Peyer's patch (tissue), 4 donors: Measurements from ENCODE around the gene COLEC12. TPM values are rescaled to one million over a fixed set of nuclear protein-coding genes. Genes with fewer than 3 reads are reported as not detected.

Experiments used
- DNase-seq, 3 donors: peaks; one replicate each; pipeline ENCODE4 v3.0.0-alpha.2; 2017 to 2019
- H3K27ac ChIP-seq, 4 donors: fragments of 200-600 bp; sonication (generic); one replicate each; pipeline ENCODE4 v1.5.1; 2016 to 2019
- H3K27me3 ChIP-seq, 2 donors: fragments of 200-600 bp; sonication (generic); one replicate each; pipeline ENCODE4 v1.5.1; 2019
- H3K36me3 ChIP-seq, 3 donors: fragments of 200-600 bp; sonication (generic); one replicate each; pipeline ENCODE4 v1.5.1; 2016 to 2019
- H3K4me1 ChIP-seq, 4 donors: fragments of 200-600 bp; sonication (generic); one replicate each; pipeline ENCODE4 v1.5.1; 2016 to 2019
- H3K4me3 ChIP-seq, 4 donors: fragments of 200-600 bp; sonication (generic); 1 replicate in 3 of 4; 2 replicates in 1 of 4; pipeline ENCODE4 v1.5.1; 2016 to 2019; ENCODE audit warnings: mild to moderate bottlenecking in 1 of 4
- H3K9me3 ChIP-seq, 4 donors: fragments of 200-600 bp; sonication (generic); one replicate each; pipeline ENCODE4 v1.5.1; 2016 to 2019; ENCODE audit warnings: mild to moderate bottlenecking in 1 of 4
- POLR2A ChIP-seq, 2 donors: fragments of 450-650 bp; IDR thresholded peaks; one replicate each; pipeline ENCODE4 v1.5.1; 2017; ENCODE audit warnings: antibody characterized with exemption in 2 of 2, mild to moderate bottlenecking in 2 of 2, moderate library complexity in 2 of 2
- total RNA-seq, 4 donors: library from RNA; depleted of rRNA; stranded (reverse); fragments of >200 nt; gene quantifications; one replicate each; pipeline ENCODE4 v1.1.0, GENCODE V29; 2016
- TF ChIP-seq, protein P1 (sequence below), 6 experiments: fragments of 450-650 bp in 4 of 6; fragments of 200-600 bp in 2 of 6; sonication (generic) in 1 of 6; IDR thresholded peaks; one replicate each; pipeline ENCODE4 v1.5.1; 2017 to 2019; ENCODE audit warnings: antibody characterized with exemption in 6 of 6, mild to moderate bottlenecking in 3 of 6, moderate library complexity in 1 of 6

The COLEC12 gene
- total RNA-seq, 4 donors from 2014 or later = 0.88 to 7.6 (median 3.8) TPM

DNA sequence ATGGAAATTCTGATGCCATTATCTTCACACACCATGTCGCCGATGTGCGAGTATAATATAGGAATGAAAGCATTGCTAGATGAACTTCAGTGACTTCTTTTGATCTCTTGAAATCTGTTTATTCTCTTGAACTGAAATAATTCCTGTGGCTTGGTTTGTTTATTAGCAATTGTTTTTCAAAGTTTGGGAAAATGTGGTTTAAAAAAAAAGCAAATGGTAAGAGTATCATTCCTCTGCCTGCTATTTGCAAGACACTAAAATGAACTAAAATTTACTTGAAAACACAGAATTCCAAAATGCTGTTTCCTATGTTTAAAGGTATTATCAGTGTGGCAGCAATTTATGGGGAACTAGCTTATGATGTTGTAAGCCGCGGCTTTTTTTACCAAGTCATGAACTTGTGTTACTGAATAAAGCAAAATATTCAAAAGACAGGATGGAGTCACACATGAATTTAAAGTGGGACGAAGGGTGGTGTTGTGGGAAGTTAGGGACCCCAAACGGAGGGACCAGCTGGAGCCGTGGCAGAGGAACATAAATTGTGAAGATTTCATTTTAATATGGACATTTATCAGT is 96.4 kb downstream of the COLEC12 start:
- Histone ChIP-seq H3K27ac (no peak overlapping the region), H3K36me3 (no peaks in the 10 kb centered on the region), H3K4me3 (no peak overlapping the region), H3K27me3 (no peaks in the 10 kb centered on the region), H3K4me1 (no peaks in the 10 kb centered on the region), H3K9me3 (peaks cover 0 to 5% (median 0%) of the 10 kb centered on the region in 4 donors)
- DNase-seq = no peak
- TF ChIP-seq POLR2A (IDR thresholded peaks at IDR 0.05) = no peak
- TF ChIP-seq, protein P1, sequence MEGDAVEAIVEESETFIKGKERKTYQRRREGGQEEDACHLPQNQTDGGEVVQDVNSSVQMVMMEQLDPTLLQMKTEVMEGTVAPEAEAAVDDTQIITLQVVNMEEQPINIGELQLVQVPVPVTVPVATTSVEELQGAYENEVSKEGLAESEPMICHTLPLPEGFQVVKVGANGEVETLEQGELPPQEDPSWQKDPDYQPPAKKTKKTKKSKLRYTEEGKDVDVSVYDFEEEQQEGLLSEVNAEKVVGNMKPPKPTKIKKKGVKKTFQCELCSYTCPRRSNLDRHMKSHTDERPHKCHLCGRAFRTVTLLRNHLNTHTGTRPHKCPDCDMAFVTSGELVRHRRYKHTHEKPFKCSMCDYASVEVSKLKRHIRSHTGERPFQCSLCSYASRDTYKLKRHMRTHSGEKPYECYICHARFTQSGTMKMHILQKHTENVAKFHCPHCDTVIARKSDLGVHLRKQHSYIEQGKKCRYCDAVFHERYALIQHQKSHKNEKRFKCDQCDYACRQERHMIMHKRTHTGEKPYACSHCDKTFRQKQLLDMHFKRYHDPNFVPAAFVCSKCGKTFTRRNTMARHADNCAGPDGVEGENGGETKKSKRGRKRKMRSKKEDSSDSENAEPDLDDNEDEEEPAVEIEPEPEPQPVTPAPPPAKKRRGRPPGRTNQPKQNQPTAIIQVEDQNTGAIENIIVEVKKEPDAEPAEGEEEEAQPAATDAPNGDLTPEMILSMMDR (IDR thresholded peaks at IDR 0.05) = no peak

DNA sequence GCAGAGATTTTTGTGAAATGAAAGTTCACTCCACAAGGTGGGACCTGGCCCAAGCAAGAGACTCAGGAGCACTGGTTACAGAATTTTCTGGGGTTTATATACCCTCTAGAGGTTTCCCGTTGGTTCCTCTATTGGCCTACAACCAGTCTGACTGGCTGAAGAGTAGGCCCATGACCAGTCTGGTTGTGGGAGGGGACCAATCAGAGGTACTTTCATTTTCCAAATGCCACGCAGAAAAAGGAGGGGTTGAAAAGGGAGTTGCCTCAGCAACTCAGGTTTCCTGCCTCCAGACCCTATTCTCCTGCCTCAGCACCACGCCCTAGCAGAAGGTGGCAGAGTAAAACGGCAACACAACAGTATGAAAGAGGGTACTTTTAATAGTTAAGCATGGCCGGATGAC is 98.4 kb downstream of the COLEC12 start:
- peaks cover 0 to 5% (median 0%) of the 10 kb centered on the region in 4 donors for H3K9me3 ChIP-seq
- no peak for DNase-seq
- no peak overlapping the region for H3K27ac ChIP-seq
- no peak overlapping the region for H3K4me3 ChIP-seq
- TF ChIP-seq POLR2A (IDR thresholded peaks at IDR 0.05) = no peak
- TF ChIP-seq, protein P1 (IDR thresholded peaks at IDR 0.05) = no peak
- H3K36me3 ChIP-seq = no peaks in the 10 kb centered on the region
- H3K4me1 ChIP-seq = no peaks in the 10 kb centered on the region
- no peaks in the 10 kb centered on the region for H3K27me3 ChIP-seq

DNA sequence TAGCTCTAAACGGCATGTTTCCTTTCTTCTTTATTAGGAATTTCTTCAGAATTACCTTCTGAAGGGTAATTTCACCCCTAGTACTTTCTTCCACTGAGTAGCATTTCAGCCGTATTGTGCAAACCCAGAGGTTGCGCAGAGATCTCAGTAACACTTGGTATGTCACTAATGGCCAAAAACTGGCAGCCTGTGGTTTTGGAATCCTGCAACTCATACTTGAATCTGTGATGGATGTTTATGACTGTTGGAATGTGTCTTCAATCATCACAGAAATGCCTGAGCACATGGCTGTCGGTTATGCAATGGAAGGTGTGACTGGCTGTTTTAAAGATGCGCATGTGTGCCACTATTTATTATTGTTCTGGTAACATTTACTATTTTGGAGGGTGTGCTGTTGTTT is 100.0 kb downstream of the COLEC12 start:
- Histone ChIP-seq H3K4me1 (no peaks in the 10 kb centered on the region), H3K27ac (no peak overlapping the region), H3K36me3 (no peaks in the 10 kb centered on the region), H3K4me3 (no peak overlapping the region), H3K9me3 (peaks cover 0 to 5% (median 0%) of the 10 kb centered on the region in 4 donors), H3K27me3 (no peaks in the 10 kb centered on the region)
- peak in 1 of 3 donors; percentile 45 for DNase-seq
- TF ChIP-seq, protein P1 (IDR thresholded peaks at IDR 0.05) = no peak
- TF ChIP-seq POLR2A (IDR thresholded peaks at IDR 0.05) = no peak

DNA sequence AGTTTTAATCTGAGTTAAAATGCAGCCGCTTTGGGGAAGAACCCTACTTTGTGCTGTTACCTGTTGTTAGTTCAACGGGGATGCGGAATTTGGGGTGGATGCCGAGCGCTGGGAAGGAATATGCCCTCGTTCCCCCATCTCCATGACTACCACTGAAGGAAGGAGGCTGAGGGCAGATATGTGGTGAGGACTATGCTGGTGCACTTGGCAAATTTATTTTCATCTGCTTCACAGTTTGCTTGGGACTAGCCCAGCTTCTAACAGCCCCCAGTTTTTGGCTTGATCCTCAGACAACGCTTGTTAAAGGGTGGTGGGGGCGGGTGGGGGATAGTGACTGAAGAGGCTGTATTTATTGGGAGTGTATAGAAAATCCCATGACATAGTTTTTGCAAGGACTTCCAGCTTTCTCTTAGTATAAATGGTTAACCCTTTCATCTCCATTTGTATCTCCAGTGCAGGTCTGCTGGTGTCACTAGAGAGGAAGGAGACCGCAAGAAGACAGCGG is 100.8 kb downstream of the COLEC12 start:
- Histone ChIP-seq H3K4me3 (no peak overlapping the region), H3K27me3 (no peaks in the 10 kb centered on the region), H3K4me1 (no peaks in the 10 kb centered on the region), H3K36me3 (no peaks in the 10 kb centered on the region), H3K27ac (peak overlapping the region in 1 of 4 donors; percentile 22), H3K9me3 (peaks cover 0 to 1% (median 0%) of the 10 kb centered on the region in 4 donors)
- TF ChIP-seq, protein P1 (IDR thresholded peaks at IDR 0.05) = no peak
- TF ChIP-seq POLR2A (IDR thresholded peaks at IDR 0.05) = no peak
- no peak for DNase-seq

DNA sequence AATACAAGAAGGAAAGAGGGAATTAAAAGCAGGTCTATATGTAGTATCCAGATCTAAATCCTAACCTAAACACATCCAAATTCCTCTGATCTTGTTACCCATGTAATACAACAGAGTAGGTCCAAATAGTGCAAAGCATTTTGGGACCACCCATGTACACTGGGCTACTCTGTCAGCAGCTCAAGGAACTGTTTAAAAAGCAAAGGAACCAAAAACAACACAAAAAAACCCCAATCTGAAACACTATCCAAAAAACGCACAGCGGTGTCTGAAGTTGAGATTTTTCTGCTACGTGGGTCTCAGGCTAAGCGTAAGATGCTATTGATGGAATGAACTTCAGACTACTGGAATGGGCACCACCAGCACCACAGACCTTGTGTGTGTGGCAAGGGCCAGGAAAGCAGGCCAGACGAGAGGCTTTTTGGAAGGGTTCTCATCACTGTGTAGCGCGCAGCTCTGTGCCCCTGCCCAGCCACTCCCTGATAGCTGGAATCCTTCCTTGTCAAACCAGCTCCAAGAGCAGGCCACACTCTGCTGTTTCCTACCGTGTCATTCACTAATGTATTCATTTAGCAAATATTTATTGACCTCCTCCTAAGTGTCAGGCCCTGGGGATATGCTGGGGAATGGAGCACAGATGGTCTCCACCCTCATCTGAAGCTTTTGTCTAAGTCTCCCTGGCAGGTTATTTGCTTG is 101.4 kb downstream of the COLEC12 start:
- DNase-seq = no peak
- TF ChIP-seq, protein P1 (IDR thresholded peaks at IDR 0.05) = no peak
- TF ChIP-seq POLR2A (IDR thresholded peaks at IDR 0.05) = no peak
- no peak overlapping the region for H3K4me3 ChIP-seq
- H3K27me3 ChIP-seq = no peaks in the 10 kb centered on the region
- H3K9me3 ChIP-seq = no peaks in the 10 kb centered on the region
- H3K27ac ChIP-seq = peak overlapping the region in 1 of 4 donors; percentile 22
- no peaks in the 10 kb centered on the region for H3K36me3 ChIP-seq
- H3K4me1 ChIP-seq = no peaks in the 10 kb centered on the region
